ENCODE results near the gene GIMAP1. TPM values are rescaled to one million over a fixed set of nuclear protein-coding genes. Genes with fewer than 3 reads are reported as not detected.

Gene GIMAP1
- polyA plus RNA-seq, 1 donor (not counting 4 experiments of a cell fraction or from before 2014, with no cell fraction given): not detected

DNA sequence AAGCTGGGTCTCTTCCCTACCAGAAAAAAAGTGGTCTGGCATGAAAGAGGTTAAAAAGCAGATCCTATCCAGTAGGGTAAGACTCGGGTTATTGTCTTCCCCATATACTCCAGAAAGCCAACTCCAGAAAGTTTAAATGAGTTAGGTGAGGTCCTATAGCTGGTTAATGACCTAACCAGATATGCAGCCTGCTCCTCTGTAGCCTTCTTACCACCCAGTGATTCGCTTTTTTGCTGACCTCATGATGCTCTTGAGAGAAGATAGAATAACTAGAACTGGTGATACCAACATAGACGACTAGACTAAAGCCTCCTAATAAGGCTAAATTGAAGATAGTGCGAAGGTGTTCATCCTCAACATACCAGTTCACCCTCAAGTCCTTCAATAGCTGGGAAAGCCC lies 675 bp upstream of the GIMAP1 start:
- Histone ChIP-seq H3K4me3 (ENCODE audit: control insufficient read depth in 2 of 3, extremely low read depth in 1 of 3, insufficient read depth in 2 of 3, low read depth in 1 of 3, low read length in 3 of 3) (no peak overlapping the region), H2AFZ (ENCODE audit: control insufficient read depth, low read length) (no peak overlapping the region), H3K9ac (ENCODE audit: control insufficient read depth, extremely low read depth, insufficient read depth, low read length) (no peak overlapping the region), H3K4me1 (ENCODE audit: control insufficient read depth, extremely low read depth, insufficient read depth, low read length) (no peaks in the 10 kb centered on the region), H3K27me3 (ENCODE audit: control insufficient read depth, extremely low read depth, insufficient read depth, low read length) (no peaks in the 10 kb centered on the region), H3K9me3 (ENCODE audit: control insufficient read depth, low read depth, low read length) (no peaks in the 10 kb centered on the region), H3K36me3 (ENCODE audit: control insufficient read depth in 2 of 2, extremely low read depth in 1 of 2, insufficient read depth in 2 of 2, low read length in 2 of 2) (no peaks in the 10 kb centered on the region), H3K79me2 (ENCODE audit: control insufficient read depth, insufficient read depth, low read length) (no peaks in the 10 kb centered on the region), H3K4me2 (ENCODE audit: control insufficient read depth, extremely low read depth, insufficient read depth, low read depth, low read length) (no peak overlapping the region), H4K20me1 (ENCODE audit: control insufficient read depth, extremely low read depth, insufficient read depth, low read length) (no peaks in the 10 kb centered on the region), H3K27ac (ENCODE audit: control insufficient read depth, insufficient read depth, low read length) (no peak overlapping the region), H3K9me1 (ENCODE audit: control insufficient read depth, extremely low read depth, insufficient read depth, low read length) (no peaks in the 10 kb centered on the region)
- no peak for DNase-seq (ENCODE audit: low read depth, low spot score)
- no peak for FAIRE-seq
- dilution Hi-C loops (cut with MboI; ENCODE audit: extremely low pct_ligation_motif_present, low sequenced_read_pairs): no loop called here
- TF ChIP-seq, protein P1, sequence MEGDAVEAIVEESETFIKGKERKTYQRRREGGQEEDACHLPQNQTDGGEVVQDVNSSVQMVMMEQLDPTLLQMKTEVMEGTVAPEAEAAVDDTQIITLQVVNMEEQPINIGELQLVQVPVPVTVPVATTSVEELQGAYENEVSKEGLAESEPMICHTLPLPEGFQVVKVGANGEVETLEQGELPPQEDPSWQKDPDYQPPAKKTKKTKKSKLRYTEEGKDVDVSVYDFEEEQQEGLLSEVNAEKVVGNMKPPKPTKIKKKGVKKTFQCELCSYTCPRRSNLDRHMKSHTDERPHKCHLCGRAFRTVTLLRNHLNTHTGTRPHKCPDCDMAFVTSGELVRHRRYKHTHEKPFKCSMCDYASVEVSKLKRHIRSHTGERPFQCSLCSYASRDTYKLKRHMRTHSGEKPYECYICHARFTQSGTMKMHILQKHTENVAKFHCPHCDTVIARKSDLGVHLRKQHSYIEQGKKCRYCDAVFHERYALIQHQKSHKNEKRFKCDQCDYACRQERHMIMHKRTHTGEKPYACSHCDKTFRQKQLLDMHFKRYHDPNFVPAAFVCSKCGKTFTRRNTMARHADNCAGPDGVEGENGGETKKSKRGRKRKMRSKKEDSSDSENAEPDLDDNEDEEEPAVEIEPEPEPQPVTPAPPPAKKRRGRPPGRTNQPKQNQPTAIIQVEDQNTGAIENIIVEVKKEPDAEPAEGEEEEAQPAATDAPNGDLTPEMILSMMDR (optimal IDR thresholded peaks at IDR 0.05 in 1 of 3, IDR thresholded peaks at IDR 0.05 in 1 of 3, conservative IDR thresholded peaks at IDR 0.05 in 1 of 3; ENCODE audit: extremely low read depth in 1 of 3, insufficient read depth in 2 of 3, low read length in 3 of 3): no peak
- TF ChIP-seq EZH2 (IDR thresholded peaks at IDR 0.05; ENCODE audit: low read length): no peak

DNA sequence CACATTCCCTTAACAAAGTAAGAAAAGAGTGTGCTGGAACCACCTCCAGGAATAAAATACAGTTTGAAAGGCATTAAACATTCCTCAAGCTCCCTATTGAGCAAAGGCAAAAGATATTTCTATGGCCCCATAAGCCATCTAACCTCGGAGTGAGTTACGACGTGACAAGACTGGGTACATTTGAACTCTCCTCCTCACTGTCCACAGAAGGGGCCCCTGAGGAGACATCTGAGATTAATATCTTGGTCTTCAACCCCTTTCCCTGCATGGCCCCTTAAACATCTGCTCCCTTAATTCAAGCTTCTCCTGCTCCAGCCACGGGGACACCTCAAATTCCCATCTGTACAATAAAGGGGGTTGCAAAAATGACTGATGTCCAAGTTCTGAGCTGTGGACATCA lies 526 bp downstream of the GIMAP1 start:
- TF ChIP-seq EZH2 (IDR thresholded peaks at IDR 0.05; ENCODE audit: low read length): no peak
- TF ChIP-seq, protein P1 (optimal IDR thresholded peaks at IDR 0.05 in 1 of 3, IDR thresholded peaks at IDR 0.05 in 1 of 3, conservative IDR thresholded peaks at IDR 0.05 in 1 of 3; ENCODE audit: extremely low read depth in 1 of 3, insufficient read depth in 2 of 3, low read length in 3 of 3): no peak
- Histone ChIP-seq H3K36me3 (ENCODE audit: control insufficient read depth in 2 of 2, extremely low read depth in 1 of 2, insufficient read depth in 2 of 2, low read length in 2 of 2) (no peaks in the 10 kb centered on the region), H3K79me2 (ENCODE audit: control insufficient read depth, insufficient read depth, low read length) (no peaks in the 10 kb centered on the region), H3K27ac (ENCODE audit: control insufficient read depth, insufficient read depth, low read length) (no peak overlapping the region), H3K9me3 (ENCODE audit: control insufficient read depth, low read depth, low read length) (no peaks in the 10 kb centered on the region), H3K4me1 (ENCODE audit: control insufficient read depth, extremely low read depth, insufficient read depth, low read length) (no peaks in the 10 kb centered on the region), H4K20me1 (ENCODE audit: control insufficient read depth, extremely low read depth, insufficient read depth, low read length) (no peaks in the 10 kb centered on the region), H3K9ac (ENCODE audit: control insufficient read depth, extremely low read depth, insufficient read depth, low read length) (no peak overlapping the region), H2AFZ (ENCODE audit: control insufficient read depth, low read length) (no peak overlapping the region), H3K4me2 (ENCODE audit: control insufficient read depth, extremely low read depth, insufficient read depth, low read depth, low read length) (no peak overlapping the region), H3K27me3 (ENCODE audit: control insufficient read depth, extremely low read depth, insufficient read depth, low read length) (no peaks in the 10 kb centered on the region), H3K9me1 (ENCODE audit: control insufficient read depth, extremely low read depth, insufficient read depth, low read length) (no peaks in the 10 kb centered on the region), H3K4me3 (ENCODE audit: control insufficient read depth in 2 of 3, extremely low read depth in 1 of 3, insufficient read depth in 2 of 3, low read depth in 1 of 3, low read length in 3 of 3) (no peak overlapping the region)
- DNase-seq (ENCODE audit: low read depth, low spot score) (no peak), FAIRE-seq (no peak)
- dilution Hi-C loops (cut with MboI; ENCODE audit: extremely low pct_ligation_motif_present, low sequenced_read_pairs): no loop called here

Data from keratinocyte (primary cell).